ENCODE data around the gene PNLIPRP1.

The PNLIPRP1 gene

GRCh38 chr10:116599991-116600390 is 9.2 kb downstream of the PNLIPRP1 start:
- DNase-seq (ENCODE audit: low read depth in 2 of 2) = no peak

DNA sequence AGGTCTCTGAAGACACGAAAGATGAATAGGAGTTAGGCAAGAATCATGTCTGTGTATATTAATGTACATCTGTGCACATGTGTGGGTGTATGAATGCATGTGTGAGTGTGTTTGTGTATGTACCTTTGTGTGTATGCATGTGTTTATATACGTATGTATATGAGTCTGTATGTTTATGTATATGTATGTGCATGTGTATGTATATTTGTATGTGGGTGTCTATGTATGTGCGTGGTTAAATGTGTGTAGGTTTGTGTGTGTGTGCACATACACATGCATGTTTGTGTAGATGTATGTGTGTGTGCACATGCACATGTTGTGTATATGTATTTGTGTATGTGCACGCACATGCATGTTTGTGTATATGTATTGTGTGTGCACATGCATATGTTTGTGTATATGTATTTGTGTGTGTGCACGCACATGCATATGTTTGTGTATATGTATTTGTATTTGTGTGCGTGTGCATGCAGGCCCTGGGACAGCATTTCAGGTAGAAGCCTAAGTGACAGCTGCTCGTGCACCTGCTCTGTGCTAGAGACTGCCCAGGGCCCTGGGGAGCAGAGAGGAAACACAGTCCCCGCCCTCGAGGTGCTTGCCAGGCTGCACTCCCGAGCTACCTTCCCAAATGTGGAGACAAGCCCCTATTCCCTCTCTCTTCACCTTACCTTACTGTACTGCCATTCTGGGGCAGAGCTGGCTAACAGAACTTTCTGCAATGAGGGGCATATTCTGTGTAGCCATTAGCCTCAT is 12.1 kb downstream of the PNLIPRP1 start:
- no peak for DNase-seq (ENCODE audit: low read depth in 2 of 2)

- DNase-seq (ENCODE audit: low read depth in 2 of 2) = no peak
Observed at GRCh38 chr10:116606061-116606483, 15.3 kb downstream of the PNLIPRP1 start.

DNA sequence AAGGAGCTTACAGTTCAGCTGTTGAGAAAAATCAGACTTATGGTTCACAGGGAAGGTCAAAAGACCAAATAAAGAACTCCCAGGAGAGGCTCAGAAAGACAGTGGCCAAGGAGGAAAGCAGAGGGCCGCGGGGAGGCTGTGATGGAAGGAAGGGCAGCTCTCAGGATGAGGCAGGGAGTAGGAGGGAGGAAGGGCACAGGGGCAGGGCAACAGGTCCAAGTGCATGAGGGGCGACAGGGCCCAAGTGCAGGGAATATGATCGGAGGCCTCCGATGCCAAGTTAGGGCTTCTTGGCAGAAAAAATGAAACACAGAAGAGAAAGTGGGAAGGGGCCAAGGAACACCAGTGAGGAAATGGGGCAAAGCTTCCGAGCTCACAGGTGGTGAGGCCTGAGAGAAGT is 16.6 kb downstream of the PNLIPRP1 start:
- no peak for DNase-seq (ENCODE audit: low read depth in 2 of 2)

GRCh38 chr10:116608686-116609594 is 18.2 kb downstream of the PNLIPRP1 start:
- DNase-seq (ENCODE audit: low read depth in 2 of 2) = no peak

GRCh38 chr10:116610443-116611152 is 19.8 kb downstream of the PNLIPRP1 start:
- DNase-seq (ENCODE audit: low read depth in 2 of 2) = no peak

DNA sequence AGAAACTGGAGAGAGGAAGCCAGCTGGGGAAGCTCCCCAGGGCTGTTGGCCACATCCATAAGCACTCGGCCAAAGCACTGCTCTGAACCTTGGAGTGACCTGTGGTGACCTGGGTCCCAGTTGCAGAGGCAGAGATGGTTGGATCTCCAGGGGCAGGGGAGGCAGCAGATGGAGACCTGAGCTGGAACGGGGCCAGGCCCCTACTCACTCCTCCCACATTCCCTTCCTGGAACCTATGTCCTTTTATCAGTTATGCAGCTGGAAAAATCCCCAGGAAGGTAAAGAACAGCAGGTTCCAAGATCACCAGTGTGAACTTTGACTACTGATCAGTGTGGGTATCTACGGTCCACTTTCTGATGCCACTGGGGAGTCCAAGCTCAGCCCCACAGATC is 20.4 kb downstream of the PNLIPRP1 start:
- DNase-seq (ENCODE audit: low read depth in 2 of 2) = no peak

GRCh38 chr10:116612107-116612769 is 21.5 kb downstream of the PNLIPRP1 start:
- no peak for DNase-seq (ENCODE audit: low read depth in 2 of 2)

GRCh38 chr10:116613471-116613870 is 22.7 kb downstream of the PNLIPRP1 start:
- no peak for DNase-seq (ENCODE audit: low read depth in 2 of 2)

- no peak for DNase-seq (ENCODE audit: low read depth in 2 of 2)
Observed at GRCh38 chr10:116614796-116615195, 24.0 kb downstream of the PNLIPRP1 start.

GRCh38 chr10:116615199-116615776 is 24.5 kb downstream of the PNLIPRP1 start:
- no peak for DNase-seq (ENCODE audit: low read depth in 2 of 2)

DNA sequence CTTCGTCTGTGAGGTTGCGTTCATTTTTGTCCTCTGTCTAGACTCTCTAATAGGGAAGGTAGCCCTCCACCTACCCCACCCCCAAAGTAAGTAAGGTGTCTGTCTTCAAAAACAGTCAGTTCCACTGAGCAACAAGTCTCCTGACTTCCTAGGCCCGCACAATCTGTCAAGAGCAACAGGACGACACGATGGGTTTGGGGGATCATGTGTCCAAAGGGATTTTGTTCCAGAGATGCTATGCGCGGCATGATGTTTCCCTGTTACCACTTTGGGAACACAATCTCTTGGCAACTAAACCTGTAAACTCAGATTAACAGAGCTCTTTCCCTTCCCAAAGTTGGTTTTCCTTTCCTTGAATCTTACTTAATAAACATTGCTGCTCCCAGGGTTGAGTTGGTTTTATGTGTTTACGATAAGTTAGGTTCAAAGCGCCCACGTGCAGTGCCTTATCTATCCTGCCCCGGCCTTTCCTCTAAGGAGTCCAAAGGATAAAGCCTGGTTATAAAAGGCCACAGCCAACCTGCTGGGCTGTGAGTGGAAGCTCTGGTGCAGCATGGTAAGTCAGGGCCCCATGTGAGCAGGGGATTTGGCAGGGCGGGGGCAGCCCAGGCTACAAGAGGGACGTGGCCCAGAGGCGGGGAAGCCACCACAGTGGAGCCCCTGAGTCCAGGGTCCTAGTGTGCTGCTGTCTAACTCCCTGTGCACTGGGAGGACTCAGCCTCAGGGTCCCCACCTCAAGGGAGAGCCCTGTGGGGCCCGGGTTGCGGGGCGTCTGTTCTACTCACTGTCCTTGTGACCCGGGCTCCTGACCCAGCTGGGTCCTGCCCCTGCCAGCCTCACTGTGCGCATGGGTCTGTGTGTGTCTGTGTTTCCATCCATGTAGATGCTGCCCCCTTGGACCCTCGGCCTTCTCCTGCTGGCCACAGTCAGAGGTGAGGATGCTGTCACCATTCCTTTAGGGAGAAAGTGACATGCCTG is 30.0 kb downstream of the PNLIPRP1 start, which contains the start of gene PNLIPRP2:
TSS of gene PNLIPRP2 (plus strand) at position 531 of the 978 bp plus-strand sequence.
- DNase-seq (ENCODE audit: low read depth in 2 of 2) = no peak

DNA sequence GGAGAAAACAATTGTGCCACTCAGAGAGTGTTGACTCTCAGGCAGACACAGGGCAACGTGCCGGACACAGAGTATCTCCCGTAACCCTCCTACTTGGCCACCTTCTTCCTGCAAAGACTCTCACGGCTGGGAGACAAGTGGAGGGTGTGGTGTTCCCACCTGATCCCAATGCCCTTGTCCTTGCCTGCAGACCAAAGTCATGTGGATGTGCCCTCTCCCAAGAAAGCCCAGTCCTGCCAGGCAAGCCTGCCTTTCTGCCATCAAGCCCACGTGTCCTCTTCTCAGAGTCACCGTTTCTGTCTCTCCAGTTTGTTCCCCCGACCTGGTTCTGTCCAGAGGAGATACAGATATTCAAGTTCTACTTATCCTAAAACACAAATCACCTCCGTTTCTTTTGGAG is 30.7 kb downstream of the PNLIPRP1 start:
- DNase-seq (ENCODE audit: low read depth in 2 of 2) = no peak

GRCh38 chr10:116621934-116622655 is 31.3 kb downstream of the PNLIPRP1 start:
- no peak for DNase-seq (ENCODE audit: low read depth in 2 of 2)

- no peak for DNase-seq (ENCODE audit: low read depth in 2 of 2)
Observed at GRCh38 chr10:116625845-116626244, 35.1 kb downstream of the PNLIPRP1 start.

DNA sequence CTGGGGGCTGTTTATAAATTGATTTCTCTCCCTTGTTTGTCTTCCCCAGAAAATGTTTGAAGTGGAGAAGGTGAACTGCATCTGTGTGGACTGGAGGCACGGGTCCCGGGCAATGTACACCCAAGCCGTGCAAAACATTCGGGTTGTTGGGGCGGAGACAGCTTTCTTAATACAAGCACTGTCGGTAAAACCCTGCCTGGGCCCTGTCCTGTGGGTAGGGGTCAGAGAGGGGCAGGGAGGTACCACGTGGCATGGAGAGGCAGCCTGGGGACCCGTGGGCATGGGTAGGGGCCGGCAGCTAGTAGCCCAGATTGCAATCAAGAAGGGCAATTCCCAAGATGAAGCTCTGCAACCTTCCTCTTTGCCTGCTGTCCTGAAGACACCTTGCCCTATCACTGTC is 36.1 kb downstream of the PNLIPRP1 start:
- no peak for DNase-seq (ENCODE audit: low read depth in 2 of 2)

GRCh38 chr10:116627386-116627933 is 36.7 kb downstream of the PNLIPRP1 start:
- DNase-seq (ENCODE audit: low read depth in 2 of 2) = no peak

DNA sequence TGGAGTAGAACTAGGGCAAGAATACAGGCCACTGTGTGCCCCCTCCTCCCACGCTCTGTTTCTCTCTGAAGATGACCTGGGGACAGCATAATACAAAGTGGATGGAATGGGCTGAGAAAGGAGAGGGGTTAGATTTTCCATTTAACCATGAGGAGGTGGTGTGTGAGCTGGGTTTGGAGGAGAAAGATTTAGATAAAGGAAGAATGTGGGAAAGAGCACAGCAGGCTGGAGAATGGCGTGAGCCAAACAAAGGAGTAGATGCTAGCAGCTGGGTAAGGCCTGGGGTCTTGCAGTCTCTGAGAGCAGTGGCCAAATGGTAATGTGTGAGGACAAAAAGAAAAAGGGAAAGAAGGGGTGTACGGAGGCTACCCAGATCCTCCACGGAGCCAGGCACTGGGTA is 38.6 kb downstream of the PNLIPRP1 start:
- no peak for DNase-seq (ENCODE audit: low read depth in 2 of 2)

- DNase-seq (ENCODE audit: low read depth in 2 of 2) = no peak
Observed at GRCh38 chr10:116630020-116630419, 39.3 kb downstream of the PNLIPRP1 start.

Measured in stimulated activated CD8-positive, alpha-beta memory T cell treated with anti-CD3 and anti-CD28 coated beads, Interleukin-2, amount 100 ng/mL, for 1 hour (primary cell).